HG03432 (cell line): Measurements from ENCODE around the gene AFP.
"Not testable (repeated sequence)": the region's sequence is repeated elsewhere in the genome, so short reads cannot be mapped to it uniquely, and the experiment has no call there.

Experiments used
- ATAC-seq: cut with Tn5 transposase; IDR thresholded peaks from one replicate; pipeline ENCODE4 v1.9.1; 2021; ENCODE audit warnings: mild to moderate bottlenecking, moderate library complexity; ENCODE audit not compliant: unreplicated experiment

Gene AFP

GRCh38 chr4:73435984-73436383, at the start of gene AFP:
Gene AFP, plus strand, starts transcription at chr4:73436221. Its CDS starts 42 bp downstream, at chr4:73436263.
- ATAC-seq, result no peak

- peak; percentile 81 for ATAC-seq
Measured at GRCh38 chr4:73387552-73387951, 48.5 kb upstream of the AFP start.

GRCh38 chr4:73388887-73389286, 47.1 kb upstream of the AFP start:
- no peak for ATAC-seq

GRCh38 chr4:73389663-73390062, 46.4 kb upstream of the AFP start:
- ATAC-seq, result not testable (repeated sequence)

- no peak for ATAC-seq
Measured at GRCh38 chr4:73391774-73392173, 44.2 kb upstream of the AFP start.

GRCh38 chr4:73392936-73393335, 43.1 kb upstream of the AFP start:
- ATAC-seq, result no peak

- ATAC-seq, result no peak
Measured at GRCh38 chr4:73396304-73396703, 39.7 kb upstream of the AFP start.

- no peak for ATAC-seq
Measured at GRCh38 chr4:73396993-73397972, 38.7 kb upstream of the AFP start.

GRCh38 chr4:73401412-73401811, 34.6 kb upstream of the AFP start:
- no peak for ATAC-seq

GRCh38 chr4:73404042-73404441, 32.0 kb upstream of the AFP start, which contains the start of gene ALB:
Gene ALB, plus strand, starts transcription at chr4:73404287. Its CDS starts 41 bp downstream, at chr4:73404328.
- ATAC-seq, result no peak

GRCh38 chr4:73404457-73404856, 31.6 kb upstream of the AFP start:
- no peak for ATAC-seq

- ATAC-seq, result no peak
Measured at GRCh38 chr4:73405138-73405537, 30.9 kb upstream of the AFP start.

GRCh38 chr4:73406548-73406875, 29.5 kb upstream of the AFP start:
- ATAC-seq, result no peak

GRCh38 chr4:73407227-73407673, 28.8 kb upstream of the AFP start:
- no peak for ATAC-seq

- no peak for ATAC-seq
Measured at GRCh38 chr4:73408181-73408867, 27.7 kb upstream of the AFP start.

GRCh38 chr4:73409012-73409862, 26.8 kb upstream of the AFP start:
- ATAC-seq, result no peak

GRCh38 chr4:73409978-73410548, 26.0 kb upstream of the AFP start:
- no peak for ATAC-seq

GRCh38 chr4:73410916-73411730, 24.9 kb upstream of the AFP start:
- no peak for ATAC-seq

- no peak for ATAC-seq
Measured at GRCh38 chr4:73411731-73412414, 24.1 kb upstream of the AFP start.
